Measurements from ENCODE around the gene EEF1AKMT3. TPM values are rescaled to one million over a fixed set of nuclear protein-coding genes. Genes with fewer than 3 reads are reported as not detected.

Gene EEF1AKMT3
- total RNA-seq, 4 donors from 2014 or later: 0.82 to 2.0 (median 1.0) TPM

GRCh38 chr12:57767305-57767698, 5.1 kb upstream of the EEF1AKMT3 start:
- Histone ChIP-seq H3K36me3 (peaks cover 0 to 33% of the 10 kb centered on the region in 2 donors), H3K27me3 (peaks cover 46 to 50% (median 46%) of the 10 kb centered on the region in 3 donors), H3K9me3 (no peaks in the 10 kb centered on the region), H3K4me1 (peaks cover 24 to 33% of the 10 kb centered on the region in 2 donors), H3K27ac (no peak overlapping the region), H3K4me3 (no peak overlapping the region)
- no peak for TF ChIP-seq POLR2A (IDR thresholded peaks at IDR 0.05)
- no peak for DNase-seq
- intact Hi-C loops (cut with DNase I; ENCODE audit: low total_unique reads): no loop called here
- ATAC-seq: no peak
- in situ Hi-C loops (cut with MboI; ENCODE audit: low sequenced_read_pairs in 4 of 4): no loop called here

GRCh38 chr12:57767876-57768275, 4.5 kb upstream of the EEF1AKMT3 start:
- no peak overlapping the region for H3K4me3 ChIP-seq
- peaks cover 24 to 33% of the 10 kb centered on the region in 2 donors for H3K4me1 ChIP-seq
- intact Hi-C loops (cut with DNase I; ENCODE audit: low total_unique reads): no loop called here
- H3K27ac ChIP-seq: no peak overlapping the region
- H3K36me3 ChIP-seq: peaks cover 0 to 33% of the 10 kb centered on the region in 2 donors
- in situ Hi-C loops (cut with MboI; ENCODE audit: low sequenced_read_pairs in 4 of 4): no loop called here
- H3K9me3 ChIP-seq: no peaks in the 10 kb centered on the region
- peaks cover 42 to 44% (median 43%) of the 10 kb centered on the region in 3 donors for H3K27me3 ChIP-seq
- TF ChIP-seq CTCF (IDR thresholded peaks at IDR 0.05 in 4 of 5, conservative IDR thresholded peaks at IDR 0.05 in 1 of 5): no peak
- no peak for TF ChIP-seq POLR2A (IDR thresholded peaks at IDR 0.05)
- DNase-seq (peak in 1 of 2 donors; percentile 5), ATAC-seq (no peak)

GRCh38 chr12:57769594-57769993, 2.8 kb upstream of the EEF1AKMT3 start:
- H3K36me3 ChIP-seq: peaks cover 0 to 33% of the 10 kb centered on the region in 2 donors

GRCh38 chr12:57770734-57771133, 1.7 kb upstream of the EEF1AKMT3 start:
- Histone ChIP-seq H3K27me3 (peaks cover 13 to 15% (median 14%) of the 10 kb centered on the region in 3 donors), H3K27ac (no peak overlapping the region), H3K36me3 (peaks cover 0 to 35% of the 10 kb centered on the region in 2 donors), H3K4me3 (peak overlapping the region in 1 of 4 donors; percentile 79), H3K9me3 (no peaks in the 10 kb centered on the region), H3K4me1 (peaks cover 25 to 32% of the 10 kb centered on the region in 2 donors)
- TF ChIP-seq CTCF (IDR thresholded peaks at IDR 0.05 in 4 of 5, conservative IDR thresholded peaks at IDR 0.05 in 1 of 5): no peak
- TF ChIP-seq POLR2A (IDR thresholded peaks at IDR 0.05): no peak
- intact Hi-C loops (cut with DNase I; ENCODE audit: low total_unique reads): no loop called here
- ATAC-seq (no peak), DNase-seq (no peak)
- in situ Hi-C loops (cut with MboI; ENCODE audit: low sequenced_read_pairs in 4 of 4): no loop called here

More at GRCh38 chr12:57769594-57769993, 2.8 kb upstream of the EEF1AKMT3 start:
- Histone ChIP-seq H3K9me3 (no peaks in the 10 kb centered on the region), H3K27me3 (peaks cover 24 to 27% (median 26%) of the 10 kb centered on the region in 3 donors), H3K4me1 (peaks cover 31 to 41% of the 10 kb centered on the region in 2 donors), H3K27ac (no peak overlapping the region), H3K4me3 (no peak overlapping the region)
- ATAC-seq (no peak), DNase-seq (no peak)
- intact Hi-C loops (cut with DNase I; ENCODE audit: low total_unique reads): no loop called here
- in situ Hi-C loops (cut with MboI; ENCODE audit: low sequenced_read_pairs in 4 of 4): no loop called here
- TF ChIP-seq CTCF (IDR thresholded peaks at IDR 0.05 in 4 of 5, conservative IDR thresholded peaks at IDR 0.05 in 1 of 5): no peak
- TF ChIP-seq POLR2A (IDR thresholded peaks at IDR 0.05): no peak

- Histone ChIP-seq H3K4me1 (peaks cover 22 to 26% of the 10 kb centered on the region in 2 donors), H3K27ac (peak overlapping the region; percentile 84 to 94 (median 87)), H3K4me3 (peak overlapping the region; percentile 79 to 97 (median 90)), H3K9me3 (no peaks in the 10 kb centered on the region), H3K27me3 (peaks cover 7 to 9% (median 9%) of the 10 kb centered on the region in 3 donors), H3K36me3 (peaks cover 0 to 39% of the 10 kb centered on the region in 2 donors)
- ATAC-seq: peak; percentile 53 to 70
- DNase-seq: peak; percentile 66 to 68
- in situ Hi-C loops (cut with MboI; ENCODE audit: low sequenced_read_pairs in 4 of 4): no loop called here
- TF ChIP-seq CTCF (IDR thresholded peaks at IDR 0.05 in 4 of 5, conservative IDR thresholded peaks at IDR 0.05 in 1 of 5) (no peak), POLR2A (IDR thresholded peaks at IDR 0.05) (no peak)
- intact Hi-C loops (cut with DNase I; ENCODE audit: low total_unique reads): no loop called here
Observed at GRCh38 chr12:57771236-57771872, 1.1 kb upstream of the EEF1AKMT3 start.

Measured in gastrocnemius medialis (tissue), 4 donors.